T-helper 1 cell treated with Interleukin-12 subunit alpha and Interleukin-12 subunit beta and Interleukin-4 antibody, amounts not matched to agents 30 μg/mL and 1 μg/mL, for 36 hours (primary cell): Measurements from ENCODE around the gene RSKR.
A peak's percentile ranks its signal among the peaks of the same experiment; 100 is the strongest.
"Not testable (repeated sequence)": the region's sequence is repeated elsewhere in the genome, so short reads cannot be mapped to it uniquely, and the experiment has no call there.

Source experiments
- H3K27ac Mint-ChIP-seq: one replicate; pipeline ENCODE4 v1.8.0; 2021; ENCODE audit warnings: mild to moderate bottlenecking, mixed read lengths
- H3K27me3 Mint-ChIP-seq: one replicate; pipeline ENCODE4 v1.8.0; 2021; ENCODE audit warnings: low read depth, mixed read lengths
- H3K36me3 Mint-ChIP-seq: one replicate; pipeline ENCODE4 v1.8.0; 2021; ENCODE audit warnings: low read depth, mixed read lengths
- H3K4me1 Mint-ChIP-seq: one replicate; pipeline ENCODE4 v1.8.0; 2021; ENCODE audit warnings: low read depth, mixed read lengths
- H3K4me3 Mint-ChIP-seq: one replicate; pipeline ENCODE4 v1.8.0; 2021; ENCODE audit warnings: mild to moderate bottlenecking, moderate library complexity, mixed read lengths
- H3K9me3 Mint-ChIP-seq: one replicate; pipeline ENCODE4 v1.8.0; 2021; ENCODE audit warnings: mixed read lengths

The RSKR gene

DNA sequence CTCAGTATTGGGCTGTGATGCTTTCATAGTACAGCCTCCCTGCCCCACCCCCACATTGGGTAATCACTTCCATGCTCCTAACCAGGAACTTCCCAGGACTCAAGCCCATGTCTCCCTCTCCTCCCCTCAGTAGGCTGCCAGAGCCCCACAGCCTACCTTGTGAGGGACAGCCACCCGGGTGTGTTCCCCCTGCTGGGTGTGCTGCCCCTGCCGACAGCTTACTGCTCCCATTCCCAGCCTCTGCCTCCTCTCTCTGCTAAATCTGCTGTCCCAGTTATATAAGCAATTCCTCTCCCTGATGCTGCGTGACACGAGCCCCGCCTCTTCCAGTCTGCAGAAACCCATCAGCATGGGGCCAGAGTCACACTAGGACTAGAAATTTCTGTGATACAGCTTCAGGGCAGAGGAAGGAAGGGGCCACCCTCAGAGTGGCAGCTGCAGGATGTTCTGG is at the start of gene RSKR:
Gene RSKR (minus strand): TSS at position 255 of the 451 bp plus-strand sequence. CDS start 24 bp downstream, at position 231.
- no peaks in the 10 kb centered on the region for H3K9me3 Mint-ChIP-seq
- H3K27ac Mint-ChIP-seq, result peak within 1 kb of the TSS; percentile 45
- no peaks in the 10 kb centered on the region for H3K27me3 Mint-ChIP-seq
- no peaks in the 10 kb centered on the region for H3K4me1 Mint-ChIP-seq
- H3K36me3 Mint-ChIP-seq, result peaks cover 45% of the 10 kb centered on the region
- H3K4me3 Mint-ChIP-seq, result no peak within 1 kb of the TSS

- Mint-ChIP-seq H3K27ac (peak overlapping the region; percentile 99), H3K9me3 (no peaks in the 10 kb centered on the region), H3K4me3 (peak overlapping the region; percentile 100), H3K36me3 (peaks cover 33% of the 10 kb centered on the region), H3K27me3 (no peaks in the 10 kb centered on the region), H3K4me1 (peaks cover 49% of the 10 kb centered on the region)
Measured at GRCh38 chr17:28663723-28664122, 49.7 kb upstream of the RSKR start.

- Mint-ChIP-seq H3K4me3 (peak overlapping the region; percentile 100), H3K27me3 (no peaks in the 10 kb centered on the region), H3K36me3 (peaks cover 40% of the 10 kb centered on the region), H3K9me3 (no peaks in the 10 kb centered on the region), H3K4me1 (peaks cover 43% of the 10 kb centered on the region), H3K27ac (peak overlapping the region; percentile 99)
Measured at GRCh38 chr17:28662527-28662829, 48.5 kb upstream of the RSKR start.

DNA sequence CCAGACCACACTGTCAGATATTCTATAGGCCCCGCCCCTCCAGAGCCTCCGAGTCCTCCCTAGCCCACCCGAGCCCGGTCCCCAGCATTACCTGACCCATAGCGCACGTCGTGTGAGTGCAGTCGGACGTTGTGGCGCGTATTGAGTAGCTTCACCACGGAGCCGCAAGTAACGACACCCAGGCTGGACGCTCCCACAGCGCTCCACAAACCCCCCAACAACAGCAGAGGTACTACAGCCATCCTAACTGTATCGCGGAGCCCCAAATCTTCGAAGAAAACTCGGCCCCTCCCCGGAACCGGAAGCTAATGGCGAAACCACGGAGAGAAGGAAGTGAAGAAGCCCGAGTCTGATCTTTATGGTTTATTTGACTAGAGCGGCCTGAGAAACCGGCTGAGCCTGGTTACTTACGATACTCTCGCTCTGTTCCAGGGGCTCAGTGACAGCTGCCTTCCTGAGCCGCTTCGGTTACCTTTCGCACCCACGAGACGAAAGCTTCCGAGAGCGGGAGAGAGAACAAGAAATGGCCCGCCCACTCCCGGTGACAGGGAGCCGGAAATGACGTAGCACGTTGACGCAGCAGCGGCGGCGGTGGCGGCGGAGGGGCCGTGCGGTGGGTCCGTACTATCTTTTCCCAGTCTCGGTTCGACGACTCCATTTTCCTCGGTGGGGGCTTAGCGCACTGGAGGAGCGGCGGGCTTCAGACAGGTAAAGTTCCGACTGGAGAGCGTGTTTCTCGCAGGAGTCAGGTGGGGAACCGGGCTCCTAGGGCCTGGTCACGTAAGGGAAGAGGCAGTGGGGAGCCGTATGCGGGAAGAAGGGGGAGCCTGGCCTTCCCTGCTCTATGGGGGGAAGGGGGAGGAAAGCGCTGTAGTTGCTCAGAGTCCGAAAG is 47.9 kb upstream of the RSKR start, which contains the start of the genes SDF2 and SUPT6H:
Gene SDF2 (minus strand): TSS at position 272 of the 892 bp plus-strand sequence. CDS start 30 bp downstream, at position 242.
Gene SUPT6H (plus strand): TSS at position 571 of the 892 bp plus-strand sequence. CDS start 11,197 bp downstream, outside the sequence.
- H3K36me3 Mint-ChIP-seq, result peaks cover 39% of the 10 kb centered on the region

GRCh38 chr17:28659497-28659881 is 45.5 kb upstream of the RSKR start:
- Mint-ChIP-seq H3K4me3 (peak overlapping the region; percentile 62), H3K36me3 (peaks cover 38% of the 10 kb centered on the region), H3K4me1 (peaks cover 30% of the 10 kb centered on the region)
- H3K27me3 Mint-ChIP-seq, H3K27ac Mint-ChIP-seq, H3K9me3 Mint-ChIP-seq: not testable (repeated sequence)

More for the DNA sequence above, 47.9 kb upstream of the RSKR start, which contains the start of the genes SDF2 and SUPT6H:
- Mint-ChIP-seq H3K27ac (peak within 1 kb of the TSS; percentile 99), H3K4me3 (peak within 1 kb of the TSS; percentile 100), H3K4me1 (peaks cover 42% of the 10 kb centered on the region), H3K27me3 (no peaks in the 10 kb centered on the region), H3K9me3 (no peaks in the 10 kb centered on the region)

DNA sequence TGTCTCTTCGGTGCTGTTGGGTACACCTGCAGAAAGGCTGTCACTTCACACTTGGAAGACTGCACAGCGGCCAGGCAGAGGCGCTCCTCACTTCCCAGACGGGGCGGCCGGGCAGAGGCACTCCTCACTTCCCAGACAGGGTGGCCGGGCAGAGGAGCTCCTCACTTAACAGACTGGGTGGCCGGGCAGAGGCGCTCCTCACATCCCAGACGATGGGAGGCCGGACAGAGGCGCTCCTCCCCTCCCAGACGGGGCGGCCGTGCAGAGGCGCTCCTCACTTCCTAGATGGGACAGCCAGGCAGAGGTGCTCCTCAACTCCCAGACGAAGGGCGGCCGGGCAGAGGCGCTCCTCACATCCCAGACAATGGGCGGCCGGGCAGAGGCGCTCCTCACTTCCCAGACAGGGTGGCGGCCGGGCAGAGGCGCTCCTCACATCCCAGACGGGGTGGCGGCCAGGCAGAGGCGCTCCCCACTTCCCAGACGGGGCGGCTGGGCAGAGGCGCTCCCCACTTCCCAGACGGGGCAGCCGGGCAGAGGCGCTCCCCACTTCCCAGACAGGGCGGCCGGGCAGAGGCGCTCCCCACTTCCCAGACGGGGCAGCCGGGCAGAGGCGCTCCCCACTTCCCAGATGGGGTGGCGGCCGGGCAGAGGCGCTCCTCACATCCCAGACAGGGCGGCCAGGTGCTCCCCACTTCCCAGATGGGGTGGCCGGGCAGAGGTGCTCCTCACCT is 44.9 kb upstream of the RSKR start:
- peaks cover 27% of the 10 kb centered on the region for H3K4me1 Mint-ChIP-seq
- H3K27me3 Mint-ChIP-seq, H3K4me3 Mint-ChIP-seq, H3K9me3 Mint-ChIP-seq, H3K27ac Mint-ChIP-seq: not testable (repeated sequence)
- peaks cover 36% of the 10 kb centered on the region for H3K36me3 Mint-ChIP-seq

DNA sequence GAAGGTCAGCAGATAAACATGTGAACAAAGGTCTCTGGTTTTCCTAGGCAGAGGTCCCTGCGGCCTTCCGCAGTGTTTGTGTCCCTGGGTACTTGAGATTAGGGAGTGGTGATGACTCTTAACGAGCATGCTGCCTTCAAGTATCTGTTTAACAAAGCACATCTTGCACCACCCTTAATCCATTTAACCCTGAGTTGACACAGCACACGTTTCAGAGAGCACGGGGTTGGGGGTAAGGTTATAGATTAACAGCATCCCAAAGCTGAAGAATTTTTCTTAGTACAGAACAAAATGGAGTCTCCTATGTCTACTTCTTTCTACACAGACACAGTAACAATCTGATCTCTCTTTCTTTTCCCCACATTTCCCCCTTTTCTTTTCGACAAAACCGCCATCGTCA is 44.4 kb upstream of the RSKR start:
- H3K4me3 Mint-ChIP-seq, H3K27me3 Mint-ChIP-seq, H3K27ac Mint-ChIP-seq, H3K9me3 Mint-ChIP-seq: not testable (repeated sequence)
- Mint-ChIP-seq H3K36me3 (peaks cover 33% of the 10 kb centered on the region), H3K4me1 (peaks cover 23% of the 10 kb centered on the region)

- Mint-ChIP-seq H3K27me3 (no peaks in the 10 kb centered on the region), H3K9me3 (no peaks in the 10 kb centered on the region), H3K4me3 (no peak overlapping the region), H3K27ac (no peak overlapping the region), H3K36me3 (peaks cover 30% of the 10 kb centered on the region), H3K4me1 (peaks cover 17% of the 10 kb centered on the region)
Measured at GRCh38 chr17:28657756-28658155, 43.8 kb upstream of the RSKR start.

DNA sequence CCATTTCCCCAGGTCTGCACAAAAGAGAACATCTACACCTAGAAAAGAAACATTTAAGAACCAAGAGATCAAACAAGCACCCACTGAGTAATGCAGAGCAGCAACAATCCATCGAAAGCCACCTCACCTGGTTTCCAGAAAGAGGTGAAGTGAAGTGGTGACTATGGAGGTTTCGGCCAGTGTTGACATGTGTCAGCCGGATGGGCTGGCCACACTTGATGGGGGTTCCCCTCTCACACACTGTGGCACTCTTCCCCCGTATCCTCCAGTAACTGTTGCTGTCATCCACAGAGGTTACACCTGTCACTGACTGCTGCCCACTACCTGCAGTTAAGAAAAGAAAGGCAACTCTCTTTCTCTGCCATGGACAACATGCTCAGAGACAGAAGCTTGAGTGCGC is 41.2 kb upstream of the RSKR start:
- no peaks in the 10 kb centered on the region for H3K9me3 Mint-ChIP-seq
- H3K36me3 Mint-ChIP-seq, result peaks cover 32% of the 10 kb centered on the region
- H3K4me3 Mint-ChIP-seq, result no peak overlapping the region
- H3K27me3 Mint-ChIP-seq, result no peaks in the 10 kb centered on the region
- peaks cover 5% of the 10 kb centered on the region for H3K4me1 Mint-ChIP-seq
- no peak overlapping the region for H3K27ac Mint-ChIP-seq

DNA sequence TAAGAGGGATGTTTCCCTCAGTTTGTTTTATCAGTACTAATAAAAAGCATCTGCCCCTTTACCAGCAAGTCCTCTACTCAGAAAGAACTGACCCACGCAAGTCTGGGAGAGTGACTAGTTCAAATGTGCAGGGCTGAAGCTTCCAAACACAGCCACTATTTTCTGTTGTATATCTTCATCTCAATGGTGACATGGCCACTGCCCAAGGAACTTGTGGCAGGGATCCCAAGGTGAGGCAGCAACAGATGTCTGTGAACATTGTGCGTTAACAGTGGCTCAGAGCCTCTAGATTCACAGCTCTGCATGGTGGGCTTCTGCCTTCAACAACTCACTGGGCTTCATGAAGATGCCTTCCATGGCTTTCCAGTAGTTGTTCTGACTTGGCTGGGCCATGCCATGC is 34.7 kb upstream of the RSKR start:
- Mint-ChIP-seq H3K27ac (no peak overlapping the region), H3K4me3 (no peak overlapping the region), H3K27me3 (no peaks in the 10 kb centered on the region), H3K36me3 (peaks cover 28% of the 10 kb centered on the region), H3K4me1 (peaks cover 24% of the 10 kb centered on the region), H3K9me3 (no peaks in the 10 kb centered on the region)

- H3K4me1 Mint-ChIP-seq, result peaks cover 32% of the 10 kb centered on the region
- peaks cover 35% of the 10 kb centered on the region for H3K36me3 Mint-ChIP-seq
- H3K4me3 Mint-ChIP-seq, result peak overlapping the region; percentile 75
- peak overlapping the region; percentile 91 for H3K27ac Mint-ChIP-seq
- no peaks in the 10 kb centered on the region for H3K27me3 Mint-ChIP-seq
- no peaks in the 10 kb centered on the region for H3K9me3 Mint-ChIP-seq
Measured at GRCh38 chr17:28646039-28646754, 32.2 kb upstream of the RSKR start.

GRCh38 chr17:28645576-28645939 is 31.6 kb upstream of the RSKR start:
- peak overlapping the region; percentile 75 for H3K4me3 Mint-ChIP-seq
- no peaks in the 10 kb centered on the region for H3K27me3 Mint-ChIP-seq
- H3K4me1 Mint-ChIP-seq, result peaks cover 33% of the 10 kb centered on the region
- H3K36me3 Mint-ChIP-seq, result peaks cover 35% of the 10 kb centered on the region
- H3K27ac Mint-ChIP-seq, result peak overlapping the region; percentile 91
- no peaks in the 10 kb centered on the region for H3K9me3 Mint-ChIP-seq

GRCh38 chr17:28644787-28645575 is 31.0 kb upstream of the RSKR start, which contains the start of gene BLTP2:
TSS of gene BLTP2 (minus strand) at chr17:28645158. CDS start at chr17:28645056, 102 bp downstream.
- Mint-ChIP-seq H3K9me3 (no peaks in the 10 kb centered on the region), H3K27me3 (no peaks in the 10 kb centered on the region), H3K36me3 (peaks cover 39% of the 10 kb centered on the region), H3K4me3 (peak within 1 kb of the TSS; percentile 89), H3K27ac (peak within 1 kb of the TSS; percentile 91), H3K4me1 (peaks cover 36% of the 10 kb centered on the region)
